ENCODE results near the gene KPNA3. TPM values are rescaled to one million over a fixed set of nuclear protein-coding genes. Genes with fewer than 3 reads are reported as not detected.

KPNA3 gene
- total and polyA plus RNA-seq, 9 donors, result 9.1 to 30.9 (median 19.6) TPM

DNA sequence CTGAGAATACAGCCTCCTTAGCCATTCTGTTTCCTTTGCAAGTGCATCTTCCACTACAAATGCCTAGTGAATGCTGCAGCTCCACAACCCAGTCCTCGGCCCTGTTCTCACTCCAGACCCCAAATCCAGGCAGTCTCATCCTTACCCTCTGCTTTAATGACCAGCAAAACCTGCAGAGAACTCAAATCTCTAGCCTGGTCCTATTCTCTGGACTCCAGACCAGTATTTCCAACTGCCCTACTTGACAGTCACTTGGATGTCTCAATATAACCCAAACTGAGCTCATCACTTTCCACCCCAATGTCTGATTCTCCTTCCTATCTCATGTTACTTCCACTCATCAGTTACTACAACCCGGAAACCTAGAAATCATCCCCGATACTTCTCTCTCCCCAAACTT lies 98.6 kb downstream of the KPNA3 start:
- DNase-seq, result no peak
- H3K27me3 ChIP-seq, result no peaks in the 10 kb centered on the region
- WGBS, 3 donors, result 69 to 87% (median 74%) methylated on average over 3 of the region's 3 CpGs
- no peaks in the 10 kb centered on the region for H3K36me3 ChIP-seq
- H3K27ac ChIP-seq, result no peak overlapping the region
- no peaks in the 10 kb centered on the region for H3K9me3 ChIP-seq
- peaks cover 2% of the 10 kb centered on the region for H3K4me1 ChIP-seq (ENCODE audit: insufficient read depth)
- no peak overlapping the region for H3K4me3 ChIP-seq
- intact Hi-C loops (cut with DNase I), result loop anchor here in 1 of 4 donors (5.0 kb wide), 1 partner anchor 98 kb away; the partner anchor contains the start of gene KPNA3
- TF ChIP-seq, protein P1, sequence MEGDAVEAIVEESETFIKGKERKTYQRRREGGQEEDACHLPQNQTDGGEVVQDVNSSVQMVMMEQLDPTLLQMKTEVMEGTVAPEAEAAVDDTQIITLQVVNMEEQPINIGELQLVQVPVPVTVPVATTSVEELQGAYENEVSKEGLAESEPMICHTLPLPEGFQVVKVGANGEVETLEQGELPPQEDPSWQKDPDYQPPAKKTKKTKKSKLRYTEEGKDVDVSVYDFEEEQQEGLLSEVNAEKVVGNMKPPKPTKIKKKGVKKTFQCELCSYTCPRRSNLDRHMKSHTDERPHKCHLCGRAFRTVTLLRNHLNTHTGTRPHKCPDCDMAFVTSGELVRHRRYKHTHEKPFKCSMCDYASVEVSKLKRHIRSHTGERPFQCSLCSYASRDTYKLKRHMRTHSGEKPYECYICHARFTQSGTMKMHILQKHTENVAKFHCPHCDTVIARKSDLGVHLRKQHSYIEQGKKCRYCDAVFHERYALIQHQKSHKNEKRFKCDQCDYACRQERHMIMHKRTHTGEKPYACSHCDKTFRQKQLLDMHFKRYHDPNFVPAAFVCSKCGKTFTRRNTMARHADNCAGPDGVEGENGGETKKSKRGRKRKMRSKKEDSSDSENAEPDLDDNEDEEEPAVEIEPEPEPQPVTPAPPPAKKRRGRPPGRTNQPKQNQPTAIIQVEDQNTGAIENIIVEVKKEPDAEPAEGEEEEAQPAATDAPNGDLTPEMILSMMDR (IDR thresholded peaks at IDR 0.05), result no peak

DNA sequence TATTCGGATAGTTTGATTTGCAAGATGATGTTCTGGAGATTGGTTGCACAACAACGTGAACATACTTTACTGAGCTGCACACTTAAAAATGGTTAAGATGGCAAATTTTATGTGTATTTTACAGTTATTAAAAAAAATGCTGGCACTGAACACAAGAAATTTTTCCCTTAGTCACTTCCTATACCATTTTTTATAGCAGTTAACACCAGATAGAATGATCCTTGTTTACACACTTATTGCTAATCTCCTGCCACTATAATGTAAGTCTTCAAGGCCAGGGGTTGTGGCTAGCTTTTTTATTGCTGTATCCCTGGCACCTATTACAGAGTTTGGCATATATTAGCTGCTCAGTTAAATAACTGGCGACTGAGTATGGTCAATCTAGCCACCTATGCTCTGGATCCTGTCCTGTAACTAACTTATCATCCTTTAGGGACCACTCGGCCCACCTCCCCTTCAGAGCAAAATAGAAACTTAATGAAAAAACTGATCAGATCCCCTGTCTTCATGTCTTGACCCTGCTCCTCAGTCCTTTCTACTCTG lies 99.2 kb downstream of the KPNA3 start:
- WGBS, 3 donors, result 73 to 81% (median 77%) methylated on average over 4 of the region's 4 CpGs
- TF ChIP-seq, protein P1 (IDR thresholded peaks at IDR 0.05), result no peak
- intact Hi-C loops (cut with DNase I), result loop anchor here in 1 of 4 donors (5.0 kb wide), 1 partner anchor 99 kb away; the partner anchor contains the start of gene KPNA3
- Histone ChIP-seq H3K4me3 (no peak overlapping the region), H3K9me3 (no peaks in the 10 kb centered on the region), H3K27ac (no peak overlapping the region), H3K4me1 (ENCODE audit: insufficient read depth) (peaks cover 2% of the 10 kb centered on the region), H3K36me3 (no peaks in the 10 kb centered on the region), H3K27me3 (no peaks in the 10 kb centered on the region)
- DNase-seq, result no peak

DNA sequence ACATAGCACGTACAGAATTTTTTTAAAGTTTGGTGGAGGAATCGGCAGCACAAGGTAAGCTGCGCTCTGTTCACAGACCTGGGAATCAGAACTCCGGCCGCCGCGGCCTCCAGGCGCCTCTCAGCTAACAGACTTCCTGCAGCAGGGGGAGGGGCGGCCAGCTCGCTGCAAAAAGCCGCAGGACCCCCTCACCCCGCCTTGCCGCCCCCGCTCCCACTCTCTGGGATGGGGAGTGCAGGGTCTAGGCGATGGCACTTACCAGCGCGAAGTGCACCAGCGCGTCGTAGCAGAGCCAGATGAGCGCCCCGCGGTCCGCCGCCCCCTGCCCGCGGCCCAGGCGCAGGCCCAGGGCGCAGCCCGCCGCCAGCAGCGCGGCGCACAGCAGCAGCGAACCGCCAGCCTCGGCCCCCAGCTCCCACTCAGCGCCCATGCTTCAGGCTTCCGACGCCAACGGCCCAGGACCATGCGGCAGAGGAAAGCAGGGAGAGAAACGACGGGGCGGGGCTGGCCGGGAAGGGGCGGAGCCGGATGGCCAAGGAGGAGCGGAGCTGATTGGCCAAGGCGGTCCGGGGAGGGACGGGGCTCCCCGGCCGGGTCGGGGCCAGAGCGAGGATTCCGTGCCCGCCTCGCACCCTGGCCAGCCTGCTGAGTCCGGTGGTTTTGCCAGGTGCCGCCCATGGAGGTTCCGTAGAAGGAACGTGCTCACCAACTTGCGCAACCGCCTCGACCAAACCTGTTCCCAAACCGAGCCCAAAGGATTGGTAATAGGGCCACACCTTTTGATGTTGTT lies 101.3 kb downstream of the KPNA3 start, which contains the start of gene EBPL:
TSS of gene EBPL (minus strand) at position 492 of the 790 bp plus-strand sequence. CDS start at position 430, 62 bp downstream.
- intact Hi-C loops (cut with DNase I), result loop anchor here in 2 of 4 donors (1.0 to 5.0 kb wide), 2 partner anchors 101 kb away; partner anchors contain the start of gene KPNA3 (in 2 of the 2)
- Histone ChIP-seq H3K27me3 (no peaks in the 10 kb centered on the region), H3K4me1 (ENCODE audit: insufficient read depth) (peaks cover 5% of the 10 kb centered on the region), H3K9me3 (no peaks in the 10 kb centered on the region), H3K27ac (peak within 1 kb of the TSS; percentile 74 to 90), H3K36me3 (no peaks in the 10 kb centered on the region), H3K4me3 (peak within 1 kb of the TSS; percentile 69)
- WGBS, 3 donors, result 0 to 1% (median 1%) methylated on average over 50 to 67 of the region's 67 CpGs
- DNase-seq, result peak; percentile 91 to 95 (median 94)
- TF ChIP-seq, protein P1 (IDR thresholded peaks at IDR 0.05), result peak in 1 of 3 donors; percentile 12
- no peak for TF ChIP-seq EP300 (IDR thresholded peaks at IDR 0.05)
- TF ChIP-seq POLR2A (IDR thresholded peaks at IDR 0.05), result peak; percentile 51

DNA sequence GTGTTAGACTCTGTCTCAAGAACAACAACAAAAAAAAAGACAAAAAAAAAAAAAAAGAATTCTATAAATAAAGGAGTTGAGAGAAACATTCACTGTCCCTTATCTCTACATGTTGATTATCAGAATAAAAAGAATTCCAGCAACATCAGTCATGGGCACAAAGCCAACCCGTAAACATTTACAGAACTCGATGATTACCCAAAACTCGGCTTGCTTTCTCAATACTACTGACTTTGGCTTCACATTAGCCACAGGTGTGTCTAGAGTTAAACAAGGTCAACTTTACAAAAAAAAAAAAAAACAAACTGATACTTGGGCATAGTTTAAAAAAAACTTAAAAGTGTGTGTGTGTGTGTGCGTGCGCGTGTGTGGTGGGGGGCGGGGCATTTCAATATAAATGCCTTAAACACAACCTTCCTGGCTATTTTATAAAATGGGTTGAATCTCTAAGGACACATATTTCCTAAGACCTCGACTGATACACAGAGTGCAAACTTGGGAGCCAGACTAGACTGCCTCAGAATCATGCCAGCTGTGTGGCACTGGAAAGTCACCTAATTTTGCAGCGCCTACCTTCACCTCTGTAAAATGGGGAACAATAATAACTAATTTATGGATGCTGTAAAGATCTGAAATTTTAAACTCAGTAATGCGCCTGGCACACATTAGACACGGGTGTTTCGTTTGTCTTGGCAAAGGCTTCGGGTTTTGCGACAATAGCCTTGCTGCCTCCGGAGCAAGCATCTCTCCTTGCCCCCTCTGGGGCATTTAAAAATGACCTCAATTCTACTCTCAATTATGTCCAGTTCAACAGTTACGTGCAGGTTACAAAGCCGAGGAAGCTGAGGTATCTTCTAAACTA lies 102.1 kb downstream of the KPNA3 start:
- no peaks in the 10 kb centered on the region for H3K27me3 ChIP-seq
- peak in 1 of 5 donors; percentile 14 for DNase-seq
- H3K9me3 ChIP-seq, result no peaks in the 10 kb centered on the region
- intact Hi-C loops (cut with DNase I), result loop anchor here in 1 of 4 donors (5.0 kb wide), 1 partner anchor 102 kb away; the partner anchor contains the start of gene KPNA3
- TF ChIP-seq POLR2A (IDR thresholded peaks at IDR 0.05) (no peak), EP300 (IDR thresholded peaks at IDR 0.05) (no peak)
- TF ChIP-seq, protein P1 (IDR thresholded peaks at IDR 0.05), result no peak
- peak overlapping the region in 1 of 2 donors; percentile 90 for H3K27ac ChIP-seq
- H3K36me3 ChIP-seq, result no peaks in the 10 kb centered on the region
- H3K4me1 ChIP-seq (ENCODE audit: insufficient read depth), result peaks cover 5% of the 10 kb centered on the region
- peak overlapping the region; percentile 69 for H3K4me3 ChIP-seq
- 2 to 5% (median 3%) methylated on average over 17 of the region's 17 CpGs for WGBS, 3 donors

Measured in ovary (tissue), 9 donors.